Raji (cell line): ENCODE results near the gene KCNG3.

Experiments
- POLR2A ChIP-seq: IDR thresholded peaks from 2 replicates; pipeline ENCODE4 v1.6.1; 2011; ENCODE audit warnings: low read depth, low read length, control low read depth; ENCODE audit not compliant: insufficient read depth

KCNG3 gene

GRCh38 chr2:42450136-42450535 lies 43.6 kb downstream of the KCNG3 start:
- TF ChIP-seq POLR2A: no peak

- TF ChIP-seq POLR2A: no peak
Observed at GRCh38 chr2:42449163-42450087, 44.4 kb downstream of the KCNG3 start.

- TF ChIP-seq POLR2A: no peak
Observed at GRCh38 chr2:42448163-42448562, 45.6 kb downstream of the KCNG3 start.

- TF ChIP-seq POLR2A: no peak
Observed at GRCh38 chr2:42446503-42447271, 47.1 kb downstream of the KCNG3 start.

- no peak for TF ChIP-seq POLR2A
Observed at GRCh38 chr2:42443718-42444399, 49.9 kb downstream of the KCNG3 start.

GRCh38 chr2:42442774-42443173 lies 51.0 kb downstream of the KCNG3 start:
- TF ChIP-seq POLR2A: no peak

GRCh38 chr2:42438685-42439084 lies 55.1 kb downstream of the KCNG3 start:
- TF ChIP-seq POLR2A: no peak

GRCh38 chr2:42436370-42436769 lies 57.4 kb downstream of the KCNG3 start:
- no peak for TF ChIP-seq POLR2A

GRCh38 chr2:42435628-42436027 lies 58.2 kb downstream of the KCNG3 start:
- no peak for TF ChIP-seq POLR2A

- no peak for TF ChIP-seq POLR2A
Observed at GRCh38 chr2:42430188-42430587, 63.6 kb downstream of the KCNG3 start.

GRCh38 chr2:42429352-42429751 lies 64.4 kb downstream of the KCNG3 start:
- no peak for TF ChIP-seq POLR2A

- no peak for TF ChIP-seq POLR2A
Observed at GRCh38 chr2:42425697-42426096, 68.1 kb downstream of the KCNG3 start.

- TF ChIP-seq POLR2A: no peak
Observed at GRCh38 chr2:42424033-42424432, 69.7 kb downstream of the KCNG3 start.

- TF ChIP-seq POLR2A: no peak
Observed at GRCh38 chr2:42421601-42422239, 72.1 kb downstream of the KCNG3 start.

- TF ChIP-seq POLR2A: no peak
Observed at GRCh38 chr2:42421157-42421485, 72.7 kb downstream of the KCNG3 start.
